NCI-H526 treated with DMSO at 0.1 percent for 48 hours (cell line): ENCODE results near the gene PRPF6.

ENCODE experiments used
- DNase-seq: peaks from one replicate; lab custom pipeline; 2025; lab: John Stamatoyannopoulos, UW

The PRPF6 gene

GRCh38 chr20:64035933-64036345, 55.0 kb downstream of the PRPF6 start, which contains the start of gene C20orf204:
Gene C20orf204 (plus strand): TSS chr20:64036182. CDS start chr20:64036324, 142 bp downstream.
- DNase-seq = no peak

- no peak for DNase-seq
These were observed 55.6 kb downstream of the PRPF6 start for GRCh38 chr20:64036346-64037198.

- no peak for DNase-seq
These were observed 56.2 kb downstream of the PRPF6 start for GRCh38 chr20:64037199-64037497.

DNA sequence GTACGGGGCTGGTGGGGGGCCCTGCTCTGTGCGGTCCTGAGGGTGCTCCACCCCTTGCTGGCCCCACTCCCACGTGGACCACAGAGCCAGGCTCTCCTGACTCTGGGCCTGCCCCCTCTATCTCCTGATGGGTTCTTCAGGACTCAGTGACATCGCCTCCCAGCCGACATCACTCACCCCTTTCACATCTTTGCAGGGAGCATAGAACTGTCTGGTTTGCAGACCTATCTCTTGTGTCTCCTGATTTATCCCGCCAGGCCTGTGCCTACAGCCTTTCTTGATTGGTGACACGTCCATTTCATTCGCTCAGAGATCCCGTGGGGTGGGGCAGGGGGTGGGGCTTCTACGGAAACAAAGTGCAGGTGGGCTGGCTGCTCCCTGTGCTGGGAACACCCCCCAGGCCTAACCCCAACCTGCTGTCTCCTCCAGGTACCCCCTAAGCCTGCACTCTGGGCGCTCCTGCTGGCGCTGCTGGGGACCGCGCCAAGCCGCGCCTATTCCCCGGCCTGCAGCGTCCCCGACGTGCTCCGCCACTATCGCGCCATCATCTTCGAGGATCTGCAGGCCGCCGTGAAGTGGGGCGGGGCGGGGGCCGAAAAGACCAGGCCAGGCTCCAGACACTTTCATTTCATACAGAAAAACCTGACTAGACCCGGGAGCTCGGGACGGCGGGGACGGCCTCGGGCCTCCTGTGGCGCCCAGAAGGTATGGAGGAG, 56.7 kb downstream of the PRPF6 start:
- no peak for DNase-seq

GRCh38 chr20:64038224-64038564, 57.3 kb downstream of the PRPF6 start:
- DNase-seq = no peak

DNA sequence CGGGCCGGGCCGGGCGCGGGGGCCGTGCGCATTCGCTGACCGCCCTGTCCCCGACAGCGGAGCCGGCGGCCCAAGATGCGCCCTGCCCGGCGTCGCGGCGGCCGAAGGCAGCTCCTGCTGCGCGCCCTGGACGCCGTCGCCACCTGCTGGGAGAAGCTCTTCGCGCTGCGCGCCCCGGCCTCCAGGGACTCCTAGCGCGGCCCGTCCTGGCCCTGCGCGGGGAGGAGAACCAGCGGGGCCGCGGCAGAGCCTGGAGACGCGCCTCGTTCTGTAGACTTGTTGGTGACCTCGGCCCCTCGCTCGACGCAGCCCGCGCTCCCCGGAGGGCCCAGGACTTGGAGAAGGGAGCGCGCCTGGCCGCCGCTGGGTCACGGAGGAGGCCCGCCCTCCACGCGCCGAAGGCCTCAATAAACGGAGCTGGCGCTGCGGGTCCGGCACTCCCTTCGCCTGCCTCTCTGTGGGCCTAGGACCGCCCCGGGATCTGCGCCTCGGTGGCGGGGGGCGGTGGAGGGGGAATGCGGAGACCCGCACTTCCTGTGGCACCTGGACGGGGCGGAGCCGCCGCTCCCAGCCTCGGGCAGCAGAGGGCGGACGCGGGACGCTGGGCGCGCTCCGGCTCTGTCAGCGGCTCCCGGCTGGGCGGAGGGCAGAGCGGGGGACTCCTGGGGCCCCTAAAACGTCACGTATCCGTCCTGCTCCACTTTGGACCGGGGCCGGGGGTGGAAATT, 57.8 kb downstream of the PRPF6 start:
- DNase-seq = peak; percentile 52

- no peak for DNase-seq
These were observed 58.6 kb downstream of the PRPF6 start for GRCh38 chr20:64039293-64040160.

GRCh38 chr20:64040231-64041039, 59.5 kb downstream of the PRPF6 start:
- no peak for DNase-seq

DNA sequence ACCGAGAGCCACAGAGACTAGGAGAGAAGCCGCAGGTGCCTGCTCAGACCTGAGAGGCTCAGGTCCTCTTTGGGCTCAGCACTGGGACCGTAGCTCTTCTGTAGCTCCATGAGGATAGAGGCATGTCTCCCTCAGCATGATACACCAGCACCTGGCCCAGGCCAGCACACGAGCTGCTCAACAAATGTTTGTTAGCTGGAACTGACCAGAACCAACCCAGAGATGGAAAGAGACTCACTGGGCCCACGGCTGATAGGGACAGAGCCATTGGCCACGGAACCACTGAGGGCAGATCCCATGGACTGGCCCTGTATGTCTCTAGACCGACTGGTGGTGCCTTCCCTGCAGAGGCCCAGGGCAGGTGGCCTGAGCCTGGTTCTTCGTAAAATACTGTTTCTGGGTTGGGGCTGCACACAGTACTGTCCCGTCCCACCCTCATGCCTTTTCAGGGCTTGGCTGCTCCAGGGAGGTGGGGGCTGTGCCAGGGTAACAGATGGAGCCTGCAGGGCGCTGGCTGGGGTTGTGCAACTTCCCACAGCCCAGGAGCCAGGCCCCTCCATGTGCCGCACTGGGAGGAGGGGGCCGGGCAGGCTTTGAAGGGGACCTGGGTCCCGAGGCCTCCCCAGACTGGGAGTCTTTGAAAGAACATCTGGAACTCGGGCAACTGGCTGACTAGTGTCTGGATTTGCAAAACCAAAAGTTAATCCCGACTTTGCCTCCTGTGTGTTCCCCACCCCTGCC, 60.3 kb downstream of the PRPF6 start:
- DNase-seq = no peak

DNA sequence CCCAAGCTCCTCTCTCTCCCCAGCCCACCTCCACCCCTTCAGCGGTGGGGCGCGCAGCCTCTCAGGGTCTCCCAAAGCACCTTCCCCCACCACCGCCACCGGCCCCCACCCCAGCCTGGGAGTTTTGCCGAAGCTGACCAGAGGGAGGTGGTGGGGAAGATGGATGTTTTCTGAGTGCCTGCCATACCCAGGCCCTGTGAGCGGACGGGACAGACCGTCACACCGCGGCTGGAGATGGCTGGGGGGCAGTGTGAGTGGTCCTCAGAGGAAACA, 60.8 kb downstream of the PRPF6 start:
- DNase-seq = no peak

DNA sequence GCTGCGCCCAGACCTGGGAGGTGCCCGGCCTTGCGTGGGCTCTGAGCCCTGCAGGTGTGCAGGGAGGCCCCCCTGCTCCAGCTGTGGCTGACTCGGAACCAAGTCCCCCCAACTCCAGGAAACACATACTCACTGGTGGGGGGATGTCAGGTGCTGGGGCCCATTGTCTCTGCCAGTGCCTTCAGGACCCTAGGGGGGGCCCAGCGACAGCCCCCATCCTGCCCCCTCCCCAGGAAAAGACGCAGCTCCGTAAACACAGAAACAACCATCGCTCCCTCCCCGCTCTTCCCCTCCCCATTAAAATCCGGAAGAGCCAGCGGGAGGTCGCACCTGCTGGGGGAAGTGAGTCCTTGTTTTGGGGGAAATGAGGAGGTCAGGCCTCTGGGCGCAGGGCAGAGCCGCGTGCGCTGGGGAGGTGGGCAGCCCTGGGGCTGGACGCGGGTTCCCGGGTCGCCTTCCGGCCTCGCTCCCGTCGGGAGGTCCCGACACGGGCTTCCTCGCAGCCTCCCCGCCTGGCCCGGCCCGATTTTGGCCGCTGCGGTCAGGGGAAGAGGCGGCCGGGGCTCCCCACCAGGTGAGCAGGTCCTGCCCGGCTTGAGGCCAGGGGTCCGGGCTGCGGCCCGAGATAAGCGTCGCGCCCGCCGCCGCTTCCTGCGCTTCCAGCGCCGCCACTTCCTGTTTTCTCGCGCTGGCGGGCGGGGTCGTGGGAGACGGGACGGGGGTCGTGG, 61.3 kb downstream of the PRPF6 start:
- DNase-seq = no peak

GRCh38 chr20:64043768-64044167, 62.8 kb downstream of the PRPF6 start:
- DNase-seq = no peak

DNA sequence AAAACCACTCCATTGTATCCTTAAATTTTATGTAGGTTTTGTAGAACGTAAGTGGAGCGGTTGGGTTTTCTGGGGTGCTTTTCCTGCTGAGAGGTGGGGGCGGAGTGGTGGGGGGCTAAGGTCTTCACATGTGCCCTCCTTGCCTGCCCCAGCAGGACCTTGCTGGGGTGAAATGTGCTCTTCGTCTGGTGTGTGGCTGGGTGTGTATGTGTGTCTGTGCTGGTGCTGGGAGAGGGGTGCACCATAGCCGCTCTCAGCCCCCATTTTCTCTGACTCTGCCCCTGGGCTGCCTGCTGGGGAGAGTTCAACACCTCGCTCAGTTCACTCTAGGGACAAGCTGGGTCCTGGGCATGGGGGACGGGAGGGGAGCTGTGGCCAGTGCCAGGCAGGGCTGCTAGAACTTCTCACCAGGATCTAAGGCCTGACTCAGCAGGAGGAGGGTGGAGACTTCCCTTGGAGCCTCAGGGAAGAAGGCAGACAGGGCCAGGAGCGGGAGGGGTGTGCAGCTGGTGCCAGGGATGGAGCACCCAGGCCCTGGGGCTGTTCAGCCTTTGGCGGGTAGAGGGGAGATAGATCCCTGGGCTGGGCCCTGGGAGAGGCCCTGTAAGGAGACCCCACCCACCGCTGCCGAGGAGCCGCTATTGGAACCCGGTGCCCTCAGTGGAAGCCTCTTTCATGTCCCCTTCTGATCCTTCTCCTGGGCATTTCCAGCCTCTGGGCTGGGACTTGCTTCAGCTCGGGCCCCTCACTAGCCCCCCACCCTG, 63.7 kb downstream of the PRPF6 start:
- DNase-seq = no peak

- DNase-seq = no peak
These were observed 64.5 kb downstream of the PRPF6 start for GRCh38 chr20:64045346-64046011.

DNA sequence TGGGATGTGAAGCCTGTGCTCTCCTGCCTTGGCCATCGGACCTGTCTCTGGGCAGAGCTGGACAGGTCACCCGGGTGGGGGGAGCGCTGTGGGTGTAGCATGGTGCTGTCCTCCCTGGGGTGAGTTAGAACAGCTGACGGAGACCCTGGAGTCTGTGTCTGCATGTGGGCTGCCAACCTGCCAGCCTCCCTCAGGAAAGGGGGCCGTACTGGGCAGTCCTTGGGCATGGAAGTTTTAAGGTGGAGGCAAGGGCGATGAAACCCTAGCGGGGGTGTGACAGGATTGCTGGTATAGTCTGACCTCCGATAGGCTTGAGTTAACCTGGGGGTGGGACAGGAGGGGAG, 66.1 kb downstream of the PRPF6 start:
- no peak for DNase-seq

GRCh38 chr20:64047968-64048401, 67.1 kb downstream of the PRPF6 start:
- DNase-seq = no peak

DNA sequence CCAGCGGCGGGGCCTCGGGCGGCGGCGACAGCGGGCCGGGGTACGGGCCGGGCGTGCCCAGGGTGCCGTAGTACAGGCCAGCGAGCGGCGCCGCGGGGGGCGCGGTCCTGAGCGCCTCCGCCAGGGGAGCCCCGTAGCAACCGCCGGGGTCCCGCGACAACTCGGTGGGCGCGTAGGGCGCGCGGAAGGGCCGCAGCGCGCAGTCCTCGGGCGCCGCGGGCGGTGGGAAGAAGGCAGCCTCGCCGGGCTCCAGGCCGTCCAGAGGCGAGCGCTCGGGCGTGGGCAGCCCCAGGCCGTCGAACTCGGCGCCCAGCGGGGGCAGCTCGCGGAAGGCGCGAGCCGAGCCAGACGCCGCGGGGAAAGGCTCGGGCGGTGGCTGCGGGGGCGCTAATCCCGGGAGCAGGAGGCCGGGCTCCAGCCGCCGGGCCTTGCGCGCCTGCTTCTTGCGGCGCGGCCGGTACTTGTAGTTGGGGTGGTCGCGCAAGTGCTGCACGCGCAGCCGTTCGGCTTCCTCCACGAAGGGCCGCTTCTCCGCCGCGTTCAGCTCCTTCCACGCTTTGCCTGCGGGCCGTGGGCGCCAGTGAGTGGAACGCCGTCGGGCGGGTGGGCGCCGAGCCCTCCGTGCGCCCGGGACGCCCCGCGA, 67.6 kb downstream of the PRPF6 start:
- DNase-seq = no peak
